A673 (cell line): Measurements from ENCODE around the gene CAMK2A.

Experiments
- CTCF ChIP-seq: fragments of 300-800, 200-600 bp; sonication (generic); conservative IDR thresholded peaks from 2 replicates; pipeline ENCODE4 v1.5.1; 2017; ENCODE audit warnings: low read depth, mild to moderate bottlenecking, antibody characterized with exemption, low read length, moderate library complexity, mixed read lengths
- EZH2 ChIP-seq: fragments of 200-600 bp; sonication (generic); IDR thresholded peaks from 2 replicates; pipeline ENCODE4 v1.6.1; 2017; ENCODE audit warnings: borderline replicate concordance, low read depth, mild to moderate bottlenecking, mixed read lengths, antibody characterized with exemption, low read length; ENCODE audit not compliant: poor library complexity, severe bottlenecking

- TF ChIP-seq CTCF (no peak), EZH2 (no peak)
Measured at GRCh38 chr5:150311015-150311692, 21.6 kb upstream of the CAMK2A start.
